SK-N-SH (cell line): ENCODE data around the gene NFKB1.

Experiments
- POLR2AphosphoS5 ChIP-seq: IDR thresholded peaks from 2 replicates; pipeline ENCODE4 v1.6.1; 2012; ENCODE audit warnings: low read depth, low read length
- REST ChIP-seq: IDR thresholded peaks from 2 replicates; pipeline ENCODE4 v1.6.1; 2012; ENCODE audit warnings: mild to moderate bottlenecking, low read depth, low read length, moderate library complexity
- SIN3A ChIP-seq: IDR thresholded peaks from 2 replicates; pipeline ENCODE4 v1.6.1; 2012; ENCODE audit warnings: low read depth, mild to moderate bottlenecking, low read length, moderate library complexity, borderline replicate concordance
- YY1 ChIP-seq: IDR thresholded peaks from 2 replicates; pipeline ENCODE4 v1.4.0; 2012; ENCODE audit warnings: low read depth, mild to moderate bottlenecking
- TF ChIP-seq, protein P1 (sequence below): fragments of 150-350 bp; IDR thresholded peaks from 2 replicates; pipeline ENCODE4 v1.6.1; 2017; ENCODE audit warnings: antibody characterized with exemption, low read length, low read depth, borderline replicate concordance

DNA sequence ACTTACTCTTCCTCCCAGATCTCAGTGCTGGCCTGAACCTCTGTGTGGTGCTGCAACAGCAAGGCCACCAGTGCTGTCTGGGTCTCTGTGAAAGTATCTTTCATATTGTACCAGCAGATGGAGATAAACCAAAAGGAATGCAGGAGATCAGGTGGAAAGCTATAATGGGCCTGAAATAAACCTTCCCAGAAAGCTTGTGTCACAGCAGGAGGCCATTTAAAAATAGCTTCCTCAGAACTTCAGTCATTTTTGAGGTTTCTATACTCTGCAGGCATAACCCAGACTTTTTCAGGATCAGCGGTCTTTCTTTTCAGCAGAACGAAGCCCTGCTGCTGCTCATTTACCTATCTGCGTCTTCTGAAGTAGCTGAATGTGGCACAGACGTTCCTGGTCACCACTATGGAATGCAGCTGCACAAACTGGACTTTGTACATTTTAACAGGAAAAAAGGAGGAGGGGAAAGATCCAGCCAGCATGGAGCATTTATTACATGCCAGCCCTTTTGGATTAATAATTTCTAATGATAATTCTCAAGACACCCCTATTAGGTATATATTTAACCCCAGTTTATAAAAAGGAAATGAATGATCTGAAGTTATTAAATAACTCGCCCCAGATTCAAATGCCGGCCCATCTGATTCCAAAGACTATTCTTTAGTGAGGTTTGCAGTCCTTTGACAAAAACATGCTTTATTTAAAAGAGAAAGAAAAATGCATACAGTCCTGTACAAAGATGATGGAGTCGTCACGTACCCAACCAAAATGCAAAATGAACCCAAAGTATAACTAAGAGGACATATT lies 119.7 kb downstream of the NFKB1 start:
- TF ChIP-seq, protein P1, sequence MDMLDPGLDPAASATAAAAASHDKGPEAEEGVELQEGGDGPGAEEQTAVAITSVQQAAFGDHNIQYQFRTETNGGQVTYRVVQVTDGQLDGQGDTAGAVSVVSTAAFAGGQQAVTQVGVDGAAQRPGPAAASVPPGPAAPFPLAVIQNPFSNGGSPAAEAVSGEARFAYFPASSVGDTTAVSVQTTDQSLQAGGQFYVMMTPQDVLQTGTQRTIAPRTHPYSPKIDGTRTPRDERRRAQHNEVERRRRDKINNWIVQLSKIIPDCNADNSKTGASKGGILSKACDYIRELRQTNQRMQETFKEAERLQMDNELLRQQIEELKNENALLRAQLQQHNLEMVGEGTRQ: no peak
- TF ChIP-seq SIN3A (no peak), YY1 (peak; percentile 36; the same call in 1 of the 2 replicates), POLR2AphosphoS5 (no peak), REST (no peak)
